GM19328 (cell line): Measurements from ENCODE around the gene C1orf115.
"Not testable (repeated sequence)": the region's sequence is repeated elsewhere in the genome, so short reads cannot be mapped to it uniquely, and the experiment has no call there.

Experiments
- ATAC-seq: cut with Tn5 transposase; IDR thresholded peaks from one replicate; pipeline ENCODE4 v1.9.1; 2021; ENCODE audit warnings: mild to moderate bottlenecking, moderate library complexity; ENCODE audit not compliant: unreplicated experiment

The C1orf115 gene

GRCh38 chr1:220692436-220693228, 2.5 kb downstream of the C1orf115 start:
- ATAC-seq, result no peak

GRCh38 chr1:220694866-220695382, 4.8 kb downstream of the C1orf115 start:
- ATAC-seq, result no peak

GRCh38 chr1:220695426-220695825, 5.3 kb downstream of the C1orf115 start:
- no peak for ATAC-seq

- no peak for ATAC-seq
Observed at GRCh38 chr1:220696226-220696862, 6.2 kb downstream of the C1orf115 start.

GRCh38 chr1:220696863-220697231, 6.7 kb downstream of the C1orf115 start:
- ATAC-seq, result no peak

GRCh38 chr1:220697326-220697725, 7.2 kb downstream of the C1orf115 start:
- no peak for ATAC-seq

- no peak for ATAC-seq
Observed at GRCh38 chr1:220698607-220699016, 8.4 kb downstream of the C1orf115 start.

- no peak for ATAC-seq
Observed at GRCh38 chr1:220699044-220699443, 8.9 kb downstream of the C1orf115 start.

- ATAC-seq, result no peak
Observed at GRCh38 chr1:220700556-220701179, 10.5 kb downstream of the C1orf115 start.

- no peak for ATAC-seq
Observed at GRCh38 chr1:220701974-220702373, 11.8 kb downstream of the C1orf115 start.

- ATAC-seq, result no peak
Observed at GRCh38 chr1:220702733-220703270, 12.6 kb downstream of the C1orf115 start.

GRCh38 chr1:220703305-220703704, 13.1 kb downstream of the C1orf115 start:
- ATAC-seq, result no peak

- no peak for ATAC-seq
Observed at GRCh38 chr1:220705782-220706181, 15.6 kb downstream of the C1orf115 start.

GRCh38 chr1:220706480-220706879, 16.3 kb downstream of the C1orf115 start:
- ATAC-seq, result no peak

- no peak for ATAC-seq
Observed at GRCh38 chr1:220707160-220707559, 17.0 kb downstream of the C1orf115 start.

- ATAC-seq, result no peak
Observed at GRCh38 chr1:220708244-220708643, 18.1 kb downstream of the C1orf115 start.

GRCh38 chr1:220708936-220709801, 19.0 kb downstream of the C1orf115 start:
- no peak for ATAC-seq

- ATAC-seq, result no peak
Observed at GRCh38 chr1:220710333-220710732, 20.2 kb downstream of the C1orf115 start.

GRCh38 chr1:220711056-220711809, 21.1 kb downstream of the C1orf115 start:
- ATAC-seq, result peak; percentile 58

- not testable (repeated sequence) for ATAC-seq
Observed at GRCh38 chr1:220715986-220716385, 25.8 kb downstream of the C1orf115 start.
